AG10803 (cell line): ENCODE data around the gene LRP1-AS.

ENCODE experiments used
- DNase-seq: peaks from one replicate; pipeline ENCODE4 v3.0.0; 2010; ENCODE audit warnings: low read depth
- H3K4me3 ChIP-seq: 2 replicates; pipeline ENCODE4 v1.5.1; 2011; ENCODE audit warnings: mild to moderate bottlenecking, low read length, control low read depth
- CTCF ChIP-seq: conservative IDR thresholded peaks from 2 replicates; pipeline ENCODE4 v1.5.1; 2011; ENCODE audit warnings: mild to moderate bottlenecking, low read length, control low read depth, inconsistent platforms

Gene LRP1-AS

GRCh38 chr12:57149245-57149900, 2.0 kb upstream of the LRP1-AS start:
- peak overlapping the region; percentile 34 for H3K4me3 ChIP-seq
- TF ChIP-seq CTCF = no peak
- peak; percentile 90 for DNase-seq

- no peak for TF ChIP-seq CTCF
- H3K4me3 ChIP-seq = peak overlapping the region; percentile 34; the same call in 1 of the 2 replicates
- peak; percentile 84 for DNase-seq
These were observed 1.2 kb upstream of the LRP1-AS start for GRCh38 chr12:57148469-57149244.

GRCh38 chr12:57146092-57146491, 1.3 kb downstream of the LRP1-AS start:
- DNase-seq = peak; percentile 79
- H3K4me3 ChIP-seq = no peak overlapping the region
- no peak for TF ChIP-seq CTCF

- peak; percentile 32 for TF ChIP-seq CTCF
- H3K4me3 ChIP-seq = no peak overlapping the region
- DNase-seq = no peak
These were observed 1.9 kb downstream of the LRP1-AS start for GRCh38 chr12:57145460-57146059.

- TF ChIP-seq CTCF = no peak
- no peak overlapping the region for H3K4me3 ChIP-seq
- DNase-seq = no peak
These were observed 4.0 kb downstream of the LRP1-AS start for GRCh38 chr12:57143454-57143853.

- no peak for TF ChIP-seq CTCF
- no peak for DNase-seq
- H3K4me3 ChIP-seq = no peak overlapping the region
These were observed 4.7 kb downstream of the LRP1-AS start for GRCh38 chr12:57142727-57143126.
